SH-SY5Y (cell line): ENCODE results near the gene PPDPF.

Source experiments
- GATA2 ChIP-seq: IDR thresholded peaks from 2 replicates; pipeline ENCODE4 v1.6.1; 2011; ENCODE audit warnings: mild to moderate bottlenecking, low read depth, low read length
- GATA3 ChIP-seq: IDR thresholded peaks from 2 replicates; pipeline ENCODE4 v1.6.1; 2011; ENCODE audit warnings: low read depth, mild to moderate bottlenecking, low read length, moderate library complexity

GRCh38 chr20:63544241-63544957 is 23.8 kb downstream of the PPDPF start:
- TF ChIP-seq GATA3, result no peak
- no peak for TF ChIP-seq GATA2
